Measurements from ENCODE around the gene PHLDB1. TPM values are rescaled to one million over a fixed set of nuclear protein-coding genes. Genes with fewer than 3 reads are reported as not detected.
"Not testable (repeated sequence)": the region's sequence is repeated elsewhere in the genome, so short reads cannot be mapped to it uniquely, and the experiment has no call there.

PHLDB1 gene
- polyA plus RNA-seq, 1 donor (not counting 4 experiments of a cell fraction or from before 2014, with no cell fraction given), result 35.0 TPM

DNA sequence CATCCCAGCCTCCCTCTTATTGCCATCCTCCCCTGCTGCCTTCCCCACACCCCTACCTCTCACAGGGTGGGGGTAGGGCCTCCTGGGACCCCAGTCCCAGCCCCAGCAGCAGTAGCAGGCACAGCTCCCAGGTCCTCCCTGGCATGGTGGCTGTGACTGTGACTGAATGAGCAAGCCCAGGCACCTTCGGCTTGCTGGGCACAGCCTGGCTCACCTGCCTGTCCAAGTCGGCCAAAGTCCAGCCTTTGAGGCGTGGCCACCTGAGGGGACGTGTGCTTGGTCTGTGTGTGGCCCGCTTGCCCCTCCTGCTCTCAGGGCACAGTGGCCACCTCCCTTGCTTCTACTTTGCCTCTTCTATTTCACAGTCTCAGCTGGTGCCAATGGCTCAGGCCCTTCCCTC lies 72.1 kb downstream of the PHLDB1 start, which contains the start of gene TREH:
TREH (minus strand) TSS at position 168 of the 400 bp plus-strand sequence; CDS start at position 145, 23 bp downstream.
- no peak for DNase-seq (ENCODE audit: low read depth, low spot score)
- no peak within 1 kb of the TSS for H2AFZ ChIP-seq (ENCODE audit: control insufficient read depth, low read length)
- no peaks in the 10 kb centered on the region for H3K36me3 ChIP-seq (ENCODE audit: control insufficient read depth in 2 of 2, extremely low read depth in 1 of 2, insufficient read depth in 2 of 2, low read length in 2 of 2)
- no peak within 1 kb of the TSS for H3K9ac ChIP-seq (ENCODE audit: control insufficient read depth, extremely low read depth, insufficient read depth, low read length)
- no peaks in the 10 kb centered on the region for H3K27me3 ChIP-seq (ENCODE audit: control insufficient read depth, extremely low read depth, insufficient read depth, low read length)
- TF ChIP-seq, protein P1, sequence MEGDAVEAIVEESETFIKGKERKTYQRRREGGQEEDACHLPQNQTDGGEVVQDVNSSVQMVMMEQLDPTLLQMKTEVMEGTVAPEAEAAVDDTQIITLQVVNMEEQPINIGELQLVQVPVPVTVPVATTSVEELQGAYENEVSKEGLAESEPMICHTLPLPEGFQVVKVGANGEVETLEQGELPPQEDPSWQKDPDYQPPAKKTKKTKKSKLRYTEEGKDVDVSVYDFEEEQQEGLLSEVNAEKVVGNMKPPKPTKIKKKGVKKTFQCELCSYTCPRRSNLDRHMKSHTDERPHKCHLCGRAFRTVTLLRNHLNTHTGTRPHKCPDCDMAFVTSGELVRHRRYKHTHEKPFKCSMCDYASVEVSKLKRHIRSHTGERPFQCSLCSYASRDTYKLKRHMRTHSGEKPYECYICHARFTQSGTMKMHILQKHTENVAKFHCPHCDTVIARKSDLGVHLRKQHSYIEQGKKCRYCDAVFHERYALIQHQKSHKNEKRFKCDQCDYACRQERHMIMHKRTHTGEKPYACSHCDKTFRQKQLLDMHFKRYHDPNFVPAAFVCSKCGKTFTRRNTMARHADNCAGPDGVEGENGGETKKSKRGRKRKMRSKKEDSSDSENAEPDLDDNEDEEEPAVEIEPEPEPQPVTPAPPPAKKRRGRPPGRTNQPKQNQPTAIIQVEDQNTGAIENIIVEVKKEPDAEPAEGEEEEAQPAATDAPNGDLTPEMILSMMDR (optimal IDR thresholded peaks at IDR 0.05 in 1 of 3, IDR thresholded peaks at IDR 0.05 in 1 of 3, conservative IDR thresholded peaks at IDR 0.05 in 1 of 3; ENCODE audit: extremely low read depth in 1 of 3, insufficient read depth in 2 of 3, low read length in 3 of 3), result no peak
- TF ChIP-seq EZH2 (IDR thresholded peaks at IDR 0.05; ENCODE audit: low read length), result no peak
- H3K79me2 ChIP-seq (ENCODE audit: control insufficient read depth, insufficient read depth, low read length), result no peaks in the 10 kb centered on the region
- no peak within 1 kb of the TSS for H3K27ac ChIP-seq (ENCODE audit: control insufficient read depth, insufficient read depth, low read length)
- peaks cover 2% of the 10 kb centered on the region for H3K9me3 ChIP-seq (ENCODE audit: control insufficient read depth, low read depth, low read length)
- no peaks in the 10 kb centered on the region for H4K20me1 ChIP-seq (ENCODE audit: control insufficient read depth, extremely low read depth, insufficient read depth, low read length)
- H3K4me3 ChIP-seq (ENCODE audit: control insufficient read depth in 2 of 3, extremely low read depth in 1 of 3, insufficient read depth in 2 of 3, low read depth in 1 of 3, low read length in 3 of 3), result no peak within 1 kb of the TSS
- peaks cover 10% of the 10 kb centered on the region for H3K4me1 ChIP-seq (ENCODE audit: control insufficient read depth, extremely low read depth, insufficient read depth, low read length)
- no peaks in the 10 kb centered on the region for H3K9me1 ChIP-seq (ENCODE audit: control insufficient read depth, extremely low read depth, insufficient read depth, low read length)
- H3K4me2 ChIP-seq (ENCODE audit: control insufficient read depth, extremely low read depth, insufficient read depth, low read depth, low read length), result no peak within 1 kb of the TSS
- dilution Hi-C loops (cut with MboI; ENCODE audit: extremely low pct_ligation_motif_present, low sequenced_read_pairs), result no loop called here
- FAIRE-seq, result no peak

DNA sequence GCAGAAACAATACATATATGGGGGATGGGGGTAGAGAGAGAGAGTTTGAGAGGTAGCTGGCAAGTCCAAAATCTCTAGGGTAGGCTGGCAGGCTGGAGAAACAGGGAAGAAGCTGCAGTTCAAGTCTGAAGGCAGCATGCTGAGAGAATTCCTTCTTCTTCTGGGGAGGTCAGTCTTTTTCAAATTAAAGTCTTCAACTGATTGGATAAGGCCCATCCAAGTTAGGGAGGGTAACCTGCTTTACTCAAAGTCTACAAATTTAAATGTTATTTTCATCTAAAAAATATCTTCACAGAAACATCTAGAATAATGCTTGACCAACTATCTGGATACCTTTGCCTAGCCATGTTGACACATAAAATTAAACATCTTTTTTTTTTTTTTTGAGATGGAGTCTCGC lies 75.0 kb downstream of the PHLDB1 start:
- Histone ChIP-seq H3K9me3 (ENCODE audit: control insufficient read depth, low read depth, low read length) (no peaks in the 10 kb centered on the region), H3K9me1 (ENCODE audit: control insufficient read depth, extremely low read depth, insufficient read depth, low read length) (no peaks in the 10 kb centered on the region), H3K9ac (ENCODE audit: control insufficient read depth, extremely low read depth, insufficient read depth, low read length) (no peak overlapping the region), H3K4me3 (ENCODE audit: control insufficient read depth in 2 of 3, extremely low read depth in 1 of 3, insufficient read depth in 2 of 3, low read depth in 1 of 3, low read length in 3 of 3) (no peak overlapping the region), H3K4me2 (ENCODE audit: control insufficient read depth, extremely low read depth, insufficient read depth, low read depth, low read length) (no peak overlapping the region), H3K79me2 (ENCODE audit: control insufficient read depth, insufficient read depth, low read length) (no peaks in the 10 kb centered on the region), H2AFZ (ENCODE audit: control insufficient read depth, low read length) (no peak overlapping the region), H3K36me3 (ENCODE audit: control insufficient read depth in 2 of 2, extremely low read depth in 1 of 2, insufficient read depth in 2 of 2, low read length in 2 of 2) (no peaks in the 10 kb centered on the region), H3K27ac (ENCODE audit: control insufficient read depth, insufficient read depth, low read length) (no peak overlapping the region), H3K27me3 (ENCODE audit: control insufficient read depth, extremely low read depth, insufficient read depth, low read length) (no peaks in the 10 kb centered on the region), H3K4me1 (ENCODE audit: control insufficient read depth, extremely low read depth, insufficient read depth, low read length) (peaks cover 10% of the 10 kb centered on the region), H4K20me1 (ENCODE audit: control insufficient read depth, extremely low read depth, insufficient read depth, low read length) (no peaks in the 10 kb centered on the region)
- DNase-seq (ENCODE audit: low read depth, low spot score) (no peak), FAIRE-seq (no peak)
- TF ChIP-seq, protein P1 (optimal IDR thresholded peaks at IDR 0.05 in 1 of 3, IDR thresholded peaks at IDR 0.05 in 1 of 3, conservative IDR thresholded peaks at IDR 0.05 in 1 of 3; ENCODE audit: extremely low read depth in 1 of 3, insufficient read depth in 2 of 3, low read length in 3 of 3), result no peak
- TF ChIP-seq EZH2 (IDR thresholded peaks at IDR 0.05; ENCODE audit: low read length), result no peak
- dilution Hi-C loops (cut with MboI; ENCODE audit: extremely low pct_ligation_motif_present, low sequenced_read_pairs), result no loop called here

DNA sequence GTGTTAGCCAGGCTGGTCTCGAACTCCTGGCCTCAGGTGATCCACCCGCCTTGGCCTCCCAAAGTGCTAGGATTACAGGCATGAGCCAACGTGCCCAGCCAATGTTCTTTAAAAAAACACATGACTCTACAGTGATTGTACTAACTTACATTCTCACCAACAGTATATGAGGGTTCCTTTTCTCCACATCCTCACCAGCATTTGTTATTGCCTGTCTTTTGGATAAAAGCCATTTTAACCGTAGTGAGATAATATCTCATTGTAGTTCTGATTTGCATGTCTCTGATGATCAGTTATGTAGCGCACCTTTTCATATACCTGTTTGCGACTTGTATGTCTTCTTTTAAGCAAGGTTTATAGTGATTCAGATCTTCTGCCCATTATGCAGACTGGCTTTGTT lies 75.5 kb downstream of the PHLDB1 start:
- H3K4me1 ChIP-seq (ENCODE audit: control insufficient read depth, extremely low read depth, insufficient read depth, low read length); H4K20me1 ChIP-seq (ENCODE audit: control insufficient read depth, extremely low read depth, insufficient read depth, low read length); H3K79me2 ChIP-seq (ENCODE audit: control insufficient read depth, insufficient read depth, low read length); FAIRE-seq; H3K9ac ChIP-seq (ENCODE audit: control insufficient read depth, extremely low read depth, insufficient read depth, low read length); H3K27ac ChIP-seq (ENCODE audit: control insufficient read depth, insufficient read depth, low read length); H3K27me3 ChIP-seq (ENCODE audit: control insufficient read depth, extremely low read depth, insufficient read depth, low read length); H3K9me3 ChIP-seq (ENCODE audit: control insufficient read depth, low read depth, low read length); H3K4me3 ChIP-seq (ENCODE audit: control insufficient read depth in 2 of 3, extremely low read depth in 1 of 3, insufficient read depth in 2 of 3, low read depth in 1 of 3, low read length in 3 of 3); H2AFZ ChIP-seq (ENCODE audit: control insufficient read depth, low read length); dilution Hi-C loops (cut with MboI; ENCODE audit: extremely low pct_ligation_motif_present, low sequenced_read_pairs); H3K4me2 ChIP-seq (ENCODE audit: control insufficient read depth, extremely low read depth, insufficient read depth, low read depth, low read length); DNase-seq (ENCODE audit: low read depth, low spot score); H3K9me1 ChIP-seq (ENCODE audit: control insufficient read depth, extremely low read depth, insufficient read depth, low read length); H3K36me3 ChIP-seq (ENCODE audit: control insufficient read depth in 2 of 2, extremely low read depth in 1 of 2, insufficient read depth in 2 of 2, low read length in 2 of 2): not testable (repeated sequence)

All from keratinocyte (primary cell).